HepG2 (cell line): Measurements from ENCODE around the gene CCT3. TPM values are rescaled to one million over a fixed set of nuclear protein-coding genes. Genes with fewer than 3 reads are reported as not detected.

ENCODE experiments used
- AGO2 ChIP-seq: fragments of 200-400 bp; formaldehyde crosslinking; optimal IDR thresholded peaks from 2 replicates; pipeline ENCODE3; 2017; ENCODE audit warnings: mild to moderate bottlenecking, low read depth, low read length, moderate library complexity
- AHDC1 ChIP-seq: sonication (generic); formaldehyde crosslinking; IDR thresholded peaks from 2 replicates; pipeline ENCODE4 v1.5.1; 2020; ENCODE audit warnings: mild to moderate bottlenecking, missing genetic modification reagents, borderline replicate concordance
- BRD4 ChIP-seq: sonication (generic); formaldehyde crosslinking; IDR thresholded peaks from 2 replicates; pipeline ENCODE4 v1.4.0; 2020; ENCODE audit warnings: missing genetic modification reagents
- CHCHD3 ChIP-seq: sonication (generic); formaldehyde crosslinking; IDR thresholded peaks from 2 replicates; pipeline ENCODE4 v1.8.0; 2022; ENCODE audit warnings: mild to moderate bottlenecking, missing genetic modification reagents, moderate library complexity
- FOXK2 ChIP-seq: fragments of 450-650 bp; IDR thresholded peaks from 2 replicates; pipeline ENCODE4 v1.6.1; 2016
- HMG20A ChIP-seq: IDR thresholded peaks from 2 replicates; pipeline ENCODE4 v1.6.1; 2016; ENCODE audit warnings: borderline replicate concordance
- HMGXB4 ChIP-seq, 2 experiments: sonication (generic) in 1 of 2; formaldehyde crosslinking in 1 of 2; IDR thresholded peaks; 2 replicates each; pipeline versions ENCODE4 v1.4.0 to v1.6.1; 2018 to 2020; ENCODE audit warnings: missing genetic modification reagents in 2 of 2, borderline replicate concordance in 1 of 2, low read depth in 1 of 2, mild to moderate bottlenecking in 1 of 2, missing biosample characterization in 1 of 2
- HNRNPLL ChIP-seq: fragments of 200-400 bp; formaldehyde crosslinking; IDR thresholded peaks from 2 replicates; pipeline ENCODE4 v1.6.1; 2017; ENCODE audit warnings: mild to moderate bottlenecking, low read depth, low read length; ENCODE audit not compliant: poor library complexity, severe bottlenecking
- KDM4B ChIP-seq: sonication (generic); formaldehyde crosslinking; IDR thresholded peaks from 2 replicates; pipeline ENCODE4 v1.4.0; 2020; ENCODE audit warnings: missing genetic modification reagents
- KLF15 ChIP-seq: sonication (generic); formaldehyde crosslinking; IDR thresholded peaks from 2 replicates; pipeline ENCODE4 v1.8.1; 2023; ENCODE audit warnings: borderline replicate concordance, mild to moderate bottlenecking, inconsistent platforms, missing genetic modification reagents, mixed read lengths
- NFATC3 ChIP-seq: sonication (generic); formaldehyde crosslinking; IDR thresholded peaks from 2 replicates; pipeline ENCODE4 v1.5.1; 2020; ENCODE audit warnings: mild to moderate bottlenecking, missing genetic modification reagents
- PBX3 ChIP-seq: sonication (generic); formaldehyde crosslinking; IDR thresholded peaks from 2 replicates; pipeline ENCODE4 v1.8.1; 2023; ENCODE audit warnings: missing genetic modification reagents, inconsistent platforms, borderline replicate concordance
- USF2 ChIP-seq, 2 experiments: sonication (generic) in 1 of 2; formaldehyde crosslinking in 1 of 2; IDR thresholded peaks; 2 replicates each; pipeline versions ENCODE4 v1.5.1 to v1.6.1; 2011 to 2020; ENCODE audit warnings: borderline replicate concordance in 1 of 2, low read depth in 1 of 2, low read length in 1 of 2, mild to moderate bottlenecking in 1 of 2, missing genetic modification reagents in 1 of 2, moderate library complexity in 1 of 2
- ZBTB26 ChIP-seq: IDR thresholded peaks from 2 replicates; pipeline ENCODE4 v1.6.1; 2016; ENCODE audit warnings: missing compliant biosample characterization, missing genetic modification reagents, borderline replicate concordance
- ZFP36L2 ChIP-seq: sonication (generic); formaldehyde crosslinking; IDR thresholded peaks from 2 replicates; pipeline ENCODE4 v1.4.0; 2020; ENCODE audit warnings: missing genetic modification reagents
- ZNF143 ChIP-seq: sonication (generic); formaldehyde crosslinking; IDR thresholded peaks from 2 replicates; pipeline ENCODE4 v1.4.0; 2020; ENCODE audit warnings: missing genetic modification reagents
- ZNF256 ChIP-seq: sonication (generic); formaldehyde crosslinking; conservative IDR thresholded peaks from 2 replicates; pipeline ENCODE4 v1.4.0; 2020; ENCODE audit warnings: missing genetic modification reagents
- polyA plus RNA-seq, 8 experiments: library from polyadenylated mRNA; depleted of rRNA in 3 of 8; stranded (reverse) in 7 of 8; unstranded in 1 of 8; fragments of >200 nt; fragmentation: Illumina TruSeq in 4 of 8; extraction: Trizol in 4 of 8; gene quantifications; 2 replicates each; pipeline versions ENCODE4 v1.2.1 to v1.2.3, GENCODE V29; 2011 to 2016; ENCODE audit warnings: low read depth in 4 of 8, missing spikeins in 1 of 8, mixed read lengths in 1 of 8; ENCODE audit not compliant: insufficient read depth in 1 of 8
- total RNA-seq, 5 experiments: library from RNA; depleted of rRNA; stranded (reverse); fragments of >200 nt; fragmentation: Illumina TruSeq; extraction: Trizol; gene quantifications; 2 replicates each; pipeline ENCODE4 v1.2.3, GENCODE V29; 2016; ENCODE audit warnings: low read depth in 1 of 5

CCT3 gene
- total and polyA plus RNA-seq, 2 of the 13 experiments (the other 11 are each of a cell fraction or from before 2014, with no cell fraction given) = 319 to 615 TPM

GRCh38 chr1:156368157-156368658 lies 30.1 kb upstream of the CCT3 start (continued):
- TF ChIP-seq CHCHD3 (no peak), FOXK2 (no peak), HMG20A (no peak), KDM4B (CRISPR knock-in tag) (no peak), AGO2 (no peak), KLF15 (CRISPR knock-in tag) (no peak), USF2 (IDR thresholded peaks at IDR 0.05; ENCODE audit: low read depth, low read length) (no peak), USF2 (CRISPR knock-in tag; IDR thresholded peaks at IDR 0.05; ENCODE audit: borderline replicate concordance) (no peak), ZNF143 (no peak), ZNF256 (0 out of 2 replicates have a peak, but pooled peaks have one; percentile 50), PBX3 (no peak), HMGXB4 (CRISPR knock-in tag; IDR thresholded peaks at IDR 0.05; ENCODE audit: borderline replicate concordance in 1 of 2, low read depth in 1 of 2) (no peak; a peak in 1 of 4 replicates), AHDC1 (CRISPR knock-in tag) (peak; percentile 24; the same call in 1 of the 2 replicates), HNRNPLL (no peak), BRD4 (CRISPR knock-in tag) (no peak), ZBTB26 (no peak), ZFP36L2 (CRISPR knock-in tag) (no peak), NFATC3 (CRISPR knock-in tag) (no peak)
